ENCODE results near the gene KDM4F.
A peak's percentile ranks its signal among the peaks of the same experiment; 100 is the strongest.

The KDM4F gene

DNA sequence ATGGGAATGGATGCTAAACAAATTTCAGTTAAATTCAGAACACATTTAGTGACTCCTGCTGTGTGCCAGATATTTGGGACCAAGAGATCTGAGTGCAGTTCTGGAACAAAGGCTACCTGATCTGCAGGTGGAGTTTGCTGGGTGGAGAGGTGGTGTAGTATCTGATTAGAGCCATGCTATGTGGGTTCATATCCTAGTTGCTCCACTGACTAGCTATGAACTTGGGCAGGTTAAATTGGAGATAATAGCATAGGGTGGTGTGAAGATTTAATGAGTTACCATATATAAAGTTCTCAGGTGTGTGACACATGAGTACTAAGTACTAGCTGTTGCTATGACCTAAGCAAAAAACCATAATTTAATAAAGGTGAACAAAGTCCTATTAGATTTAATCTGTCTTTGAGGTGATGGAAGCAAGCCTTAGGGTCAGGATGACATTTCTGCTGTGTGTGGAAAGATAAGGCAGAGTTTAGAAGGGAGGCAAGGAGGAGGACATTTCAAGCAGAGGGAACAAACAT is 42.5 kb downstream of the KDM4F start:
- no peak for DNase-seq (ENCODE audit: low spot score)

DNA sequence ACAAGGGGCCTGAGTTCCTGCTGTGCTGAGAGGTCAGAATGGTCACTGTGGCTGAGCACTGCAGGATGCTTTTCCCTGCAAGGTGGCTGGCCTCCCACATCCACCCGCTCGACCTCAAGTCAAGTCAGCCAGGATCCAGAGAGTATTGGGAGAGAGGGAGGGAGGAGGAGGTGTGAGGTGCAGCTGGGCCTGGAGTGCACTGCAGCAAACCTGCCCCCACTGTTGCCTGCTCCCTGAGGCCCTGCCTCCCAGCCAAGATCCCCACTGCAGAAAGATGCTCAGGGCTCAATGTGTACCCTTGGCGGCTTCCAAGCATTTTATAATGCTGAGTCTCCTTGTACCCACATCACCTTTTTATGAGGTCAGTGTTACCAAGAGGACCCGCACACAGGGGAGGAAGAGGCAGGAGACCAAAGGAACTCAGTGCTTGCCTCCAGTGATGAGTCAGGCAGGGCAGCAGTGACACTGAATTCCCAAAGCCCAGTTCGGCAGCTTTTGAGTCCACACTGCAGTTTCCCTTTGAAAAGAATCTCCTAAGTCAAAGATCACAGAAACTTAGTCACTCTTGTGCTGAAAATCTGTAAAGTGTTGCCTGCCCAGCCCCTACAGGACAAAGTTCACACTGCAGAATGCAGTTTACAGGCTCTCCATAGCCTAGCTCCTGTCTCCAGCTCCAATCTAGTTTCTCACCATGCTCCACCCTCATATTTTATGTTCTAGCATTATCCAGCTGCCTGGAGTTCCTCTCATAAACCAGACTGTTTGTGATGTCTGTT is 43.5 kb downstream of the KDM4F start:
- DNase-seq (ENCODE audit: low spot score) = peak; percentile 35

DNA sequence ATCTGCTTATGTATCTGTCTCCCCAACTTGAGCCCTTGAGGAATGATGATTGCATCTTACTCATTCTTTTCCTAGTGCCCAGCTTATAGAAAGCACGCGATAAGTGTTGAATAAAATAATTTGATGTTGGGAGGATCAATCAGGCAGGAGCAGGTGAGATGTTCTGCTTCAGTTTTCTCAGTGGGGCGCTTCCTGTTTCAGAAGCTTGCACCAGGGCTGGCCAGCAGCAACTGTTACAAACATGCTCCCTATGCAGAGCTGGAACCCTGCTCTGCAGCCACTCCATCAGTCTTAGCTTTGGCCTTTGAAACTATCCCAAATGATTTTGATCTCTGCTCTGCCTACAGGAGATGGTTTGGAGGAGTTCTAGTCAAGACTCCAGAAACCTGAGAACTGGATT is 44.3 kb downstream of the KDM4F start:
- DNase-seq (ENCODE audit: low spot score) = no peak

DNA sequence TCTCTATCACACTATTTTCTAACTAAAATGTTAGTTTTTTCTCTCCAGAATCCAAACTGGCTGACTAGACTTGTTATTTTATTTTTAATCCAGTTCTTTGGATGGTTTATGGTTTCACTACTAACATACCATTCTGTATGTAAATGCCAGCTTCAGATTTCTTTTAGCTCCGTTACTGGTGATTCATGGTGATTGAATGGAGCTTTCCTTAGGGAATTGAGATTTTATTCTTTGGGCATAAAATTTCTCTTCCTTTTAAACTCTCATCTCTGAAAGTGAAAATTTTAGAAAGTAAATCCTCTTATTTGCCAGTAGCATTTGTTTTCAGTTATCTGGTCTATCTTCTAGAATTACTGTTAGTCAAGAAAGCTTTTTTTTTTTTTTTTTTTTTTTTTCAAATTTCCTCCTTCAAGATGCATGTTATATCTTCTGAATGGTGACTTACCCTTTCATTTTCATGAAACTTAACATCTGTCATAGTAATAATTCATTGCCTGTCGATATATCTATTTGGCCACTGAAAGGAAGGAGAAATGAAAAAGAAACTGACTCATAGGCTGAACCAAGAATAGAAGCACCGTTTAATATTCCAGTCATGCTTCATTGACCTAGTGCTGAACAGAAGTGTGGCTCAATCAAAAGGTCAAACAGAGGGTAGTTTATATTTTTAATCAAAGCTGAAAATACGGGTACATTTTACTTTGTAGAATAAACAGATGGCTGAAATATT is 46.8 kb downstream of the KDM4F start:
- peak; percentile 68 for DNase-seq (ENCODE audit: low spot score)

DNA sequence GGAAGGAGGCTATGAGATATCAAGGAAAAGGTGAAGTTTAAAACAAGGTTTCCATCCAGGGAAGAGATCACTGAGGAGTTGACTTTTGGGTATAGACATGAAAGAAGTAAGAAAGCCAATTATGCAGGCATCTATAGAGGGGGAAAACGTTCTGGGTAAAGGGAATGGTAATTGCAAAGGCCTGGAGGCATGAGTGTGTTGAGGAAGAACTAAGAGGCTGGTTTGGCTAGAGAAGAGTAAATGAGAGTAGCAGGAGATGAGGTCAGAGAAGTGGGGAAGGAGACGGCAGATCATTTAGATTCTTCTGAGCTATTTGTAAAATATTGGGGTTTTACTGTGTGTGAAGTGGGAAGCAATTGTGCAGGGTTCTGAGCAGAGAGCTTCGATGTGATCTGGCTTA is 48.0 kb downstream of the KDM4F start:
- DNase-seq (ENCODE audit: low spot score) = no peak

DNA sequence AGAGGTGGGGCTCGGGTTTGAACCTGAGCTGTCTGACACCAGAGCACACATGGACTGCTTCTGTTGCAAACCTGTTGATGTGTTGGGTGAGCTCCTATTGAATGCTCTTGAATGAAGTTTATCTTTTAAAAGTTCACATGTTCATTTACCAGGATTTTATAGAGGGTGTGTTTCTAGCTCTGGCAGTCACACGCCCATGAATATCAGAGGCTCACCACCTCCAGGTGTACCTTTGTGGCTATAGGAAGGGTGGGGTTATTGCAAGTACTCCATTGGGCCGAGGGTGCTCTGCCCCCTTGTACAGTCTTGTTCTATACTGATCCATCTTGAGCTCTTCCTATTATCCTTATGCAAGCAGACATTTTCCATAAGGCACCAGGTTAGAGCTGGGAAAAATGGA is 49.6 kb downstream of the KDM4F start:
- no peak for DNase-seq (ENCODE audit: low spot score)

DNA sequence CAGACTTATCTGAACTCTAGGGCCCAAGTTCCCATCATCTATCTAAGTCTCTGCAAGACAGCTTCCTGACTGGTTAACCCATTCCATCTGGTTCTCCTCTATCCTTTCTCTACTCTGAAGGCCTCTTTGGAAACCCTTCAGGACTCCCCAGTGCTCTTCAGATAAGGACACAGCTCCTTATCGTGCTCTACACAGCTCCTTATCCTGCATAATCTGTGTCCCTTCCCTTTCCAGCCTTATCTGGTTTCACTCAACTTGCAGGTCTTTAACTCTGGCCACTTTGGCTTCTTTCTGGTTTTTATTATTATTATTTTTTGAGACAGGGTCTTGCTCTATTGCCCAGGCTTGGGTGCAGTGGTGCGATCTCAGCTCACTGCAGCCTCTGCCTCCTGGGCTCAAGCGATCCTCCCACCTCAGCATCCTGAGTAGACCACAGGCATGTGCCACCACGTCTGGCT is 51.0 kb downstream of the KDM4F start:
- no peak for DNase-seq (ENCODE audit: low spot score)
